ENCODE data around the gene AHNAK.

The AHNAK gene

GRCh38 chr11:62546244-62546928 lies at the start of gene AHNAK:
AHNAK (minus strand) TSS chr11:62546806; CDS start chr11:62536098, 10,708 bp downstream.
- TF ChIP-seq CTCF (conservative IDR thresholded peaks at IDR 0.05; ENCODE audit: low read depth, low read length), result no peak
- peak within 1 kb of the TSS; percentile 86 for H3K4me3 ChIP-seq (ENCODE audit: low read length)
- DNase-seq (ENCODE audit: low read depth), result no peak

GRCh38 chr11:62595124-62595523 lies 48.5 kb upstream of the AHNAK start:
- no peak for DNase-seq (ENCODE audit: low read depth)
- H3K4me3 ChIP-seq (ENCODE audit: low read length), result no peak overlapping the region
- no peak for TF ChIP-seq CTCF (conservative IDR thresholded peaks at IDR 0.05; ENCODE audit: low read depth, low read length)

GRCh38 chr11:62593434-62594044 lies 46.9 kb upstream of the AHNAK start:
- DNase-seq (ENCODE audit: low read depth), result no peak
- H3K4me3 ChIP-seq (ENCODE audit: low read length), result no peak overlapping the region
- peak; percentile 72 for TF ChIP-seq CTCF (conservative IDR thresholded peaks at IDR 0.05; ENCODE audit: low read depth, low read length)

GRCh38 chr11:62592989-62593421 lies 46.4 kb upstream of the AHNAK start:
- H3K4me3 ChIP-seq (ENCODE audit: low read length), result no peak overlapping the region
- TF ChIP-seq CTCF (conservative IDR thresholded peaks at IDR 0.05; ENCODE audit: low read depth, low read length), result no peak
- DNase-seq (ENCODE audit: low read depth), result no peak

- peak overlapping the region; percentile 57 for H3K4me3 ChIP-seq (ENCODE audit: low read length)
- no peak for TF ChIP-seq CTCF (conservative IDR thresholded peaks at IDR 0.05; ENCODE audit: low read depth, low read length)
- DNase-seq (ENCODE audit: low read depth), result no peak
These were observed 45.7 kb upstream of the AHNAK start for GRCh38 chr11:62592146-62592815.

- TF ChIP-seq CTCF (conservative IDR thresholded peaks at IDR 0.05; ENCODE audit: low read depth, low read length), result no peak
- DNase-seq (ENCODE audit: low read depth), result peak; percentile 99
- peak within 1 kb of the TSS; percentile 97 for H3K4me3 ChIP-seq (ENCODE audit: low read length)
These were observed 45.0 kb upstream of the AHNAK start, which contains the start of gene TUT1 for GRCh38 chr11:62591448-62592145. TUT1 (minus strand) TSS chr11:62591523; CDS start chr11:62591485, 38 bp downstream.

All from retinal pigment epithelial cell (primary cell).